Chondrocyte (in vitro differentiated cells): ENCODE data around the gene ZBTB22. TPM values are rescaled to one million over a fixed set of nuclear protein-coding genes. Genes with fewer than 3 reads are reported as not detected.

Experiments used
- DNase-seq: peaks from one replicate; pipeline ENCODE4 v3.0.0; 2021; ENCODE audit warnings: mixed read lengths, low spot score
- H3K27ac Mint-ChIP-seq: one replicate; pipeline ENCODE4 v1.8.0; 2021; ENCODE audit warnings: mild to moderate bottlenecking, moderate library complexity, mixed read lengths; ENCODE audit not compliant: unreplicated experiment
- H3K27me3 Mint-ChIP-seq: 2 replicates; pipeline ENCODE4 v1.8.0; 2021; ENCODE audit warnings: low read depth, mixed read lengths
- H3K36me3 Mint-ChIP-seq: 2 replicates; pipeline ENCODE4 v1.8.0; 2021; ENCODE audit warnings: low read depth, mixed read lengths
- H3K4me1 Mint-ChIP-seq: 2 replicates; pipeline ENCODE4 v1.8.0; 2021; ENCODE audit warnings: low read depth, mild to moderate bottlenecking, mixed read lengths
- H3K4me3 Mint-ChIP-seq: one replicate; pipeline ENCODE4 v1.8.0; 2021; ENCODE audit warnings: mild to moderate bottlenecking, moderate library complexity, mixed read lengths; ENCODE audit not compliant: unreplicated experiment
- H3K9me3 Mint-ChIP-seq: 2 replicates; pipeline ENCODE4 v1.8.0; 2021; ENCODE audit warnings: low read depth, mixed read lengths
- microRNA-seq: library from miRNA; unstranded; fragments of <30 nt; microRNA quantifications from one replicate; pipeline ENCODE4 v1.2.0, GENCODE V29; 2020; ENCODE audit warnings: borderline number of aligned reads
- total RNA-seq: library from RNA; stranded (reverse); gene quantifications from 3 replicates; pipeline ENCODE4 v1.2.1, GENCODE V29; 2021
- TF ChIP-seq, protein P1 (sequence below): fragments of 200-600 bp; sonication (generic); IDR thresholded peaks from 2 replicates; pipeline ENCODE4 v1.5.0; 2021; ENCODE audit warnings: antibody characterized with exemption, mild to moderate bottlenecking, moderate library complexity

ZBTB22 gene
- total RNA-seq, 1 donor from 2014 or later = 22.1 TPM

DNA sequence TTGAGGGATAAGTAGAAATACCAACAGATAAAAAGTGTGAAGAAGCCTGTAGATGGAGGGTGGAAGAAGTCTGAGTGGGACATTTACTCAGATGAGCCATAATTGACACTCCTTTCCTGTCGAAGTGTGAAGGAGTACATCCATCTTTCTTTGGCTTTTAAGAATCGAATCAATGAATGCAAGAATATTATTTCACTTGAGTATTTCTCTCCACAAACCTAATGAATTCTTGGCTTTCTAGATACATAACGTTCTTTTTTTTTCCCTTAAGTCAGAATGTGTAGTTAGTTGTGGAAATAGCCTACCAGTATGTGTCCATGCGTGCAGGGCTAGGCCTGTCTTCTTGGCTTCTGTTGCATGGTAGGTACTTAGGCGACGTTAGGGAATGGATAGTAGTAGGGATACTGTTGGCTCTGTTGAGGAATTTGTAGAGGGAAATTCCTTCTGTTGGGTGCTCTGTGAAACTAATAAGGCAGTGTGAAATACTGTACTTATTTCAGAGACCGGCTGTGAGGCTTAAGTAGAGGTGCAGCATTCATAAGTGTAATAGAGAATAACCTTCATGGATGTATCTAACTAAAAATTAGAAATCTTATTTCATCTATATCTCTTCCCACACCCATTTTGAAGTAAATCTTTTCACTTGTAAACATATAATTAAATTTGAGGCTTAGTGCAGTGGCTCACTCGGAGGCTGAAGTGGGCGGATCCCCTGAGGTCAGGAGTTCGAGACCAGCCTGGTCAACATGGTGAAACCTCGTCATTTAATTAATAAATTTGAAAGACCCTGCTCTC is 44.2 kb downstream of the ZBTB22 start:
- Mint-ChIP-seq H3K27ac (peak overlapping the region; percentile 100), H3K36me3 (peaks cover 25% of the 10 kb centered on the region)
- TF ChIP-seq, protein P1, sequence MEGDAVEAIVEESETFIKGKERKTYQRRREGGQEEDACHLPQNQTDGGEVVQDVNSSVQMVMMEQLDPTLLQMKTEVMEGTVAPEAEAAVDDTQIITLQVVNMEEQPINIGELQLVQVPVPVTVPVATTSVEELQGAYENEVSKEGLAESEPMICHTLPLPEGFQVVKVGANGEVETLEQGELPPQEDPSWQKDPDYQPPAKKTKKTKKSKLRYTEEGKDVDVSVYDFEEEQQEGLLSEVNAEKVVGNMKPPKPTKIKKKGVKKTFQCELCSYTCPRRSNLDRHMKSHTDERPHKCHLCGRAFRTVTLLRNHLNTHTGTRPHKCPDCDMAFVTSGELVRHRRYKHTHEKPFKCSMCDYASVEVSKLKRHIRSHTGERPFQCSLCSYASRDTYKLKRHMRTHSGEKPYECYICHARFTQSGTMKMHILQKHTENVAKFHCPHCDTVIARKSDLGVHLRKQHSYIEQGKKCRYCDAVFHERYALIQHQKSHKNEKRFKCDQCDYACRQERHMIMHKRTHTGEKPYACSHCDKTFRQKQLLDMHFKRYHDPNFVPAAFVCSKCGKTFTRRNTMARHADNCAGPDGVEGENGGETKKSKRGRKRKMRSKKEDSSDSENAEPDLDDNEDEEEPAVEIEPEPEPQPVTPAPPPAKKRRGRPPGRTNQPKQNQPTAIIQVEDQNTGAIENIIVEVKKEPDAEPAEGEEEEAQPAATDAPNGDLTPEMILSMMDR = no peak

DNA sequence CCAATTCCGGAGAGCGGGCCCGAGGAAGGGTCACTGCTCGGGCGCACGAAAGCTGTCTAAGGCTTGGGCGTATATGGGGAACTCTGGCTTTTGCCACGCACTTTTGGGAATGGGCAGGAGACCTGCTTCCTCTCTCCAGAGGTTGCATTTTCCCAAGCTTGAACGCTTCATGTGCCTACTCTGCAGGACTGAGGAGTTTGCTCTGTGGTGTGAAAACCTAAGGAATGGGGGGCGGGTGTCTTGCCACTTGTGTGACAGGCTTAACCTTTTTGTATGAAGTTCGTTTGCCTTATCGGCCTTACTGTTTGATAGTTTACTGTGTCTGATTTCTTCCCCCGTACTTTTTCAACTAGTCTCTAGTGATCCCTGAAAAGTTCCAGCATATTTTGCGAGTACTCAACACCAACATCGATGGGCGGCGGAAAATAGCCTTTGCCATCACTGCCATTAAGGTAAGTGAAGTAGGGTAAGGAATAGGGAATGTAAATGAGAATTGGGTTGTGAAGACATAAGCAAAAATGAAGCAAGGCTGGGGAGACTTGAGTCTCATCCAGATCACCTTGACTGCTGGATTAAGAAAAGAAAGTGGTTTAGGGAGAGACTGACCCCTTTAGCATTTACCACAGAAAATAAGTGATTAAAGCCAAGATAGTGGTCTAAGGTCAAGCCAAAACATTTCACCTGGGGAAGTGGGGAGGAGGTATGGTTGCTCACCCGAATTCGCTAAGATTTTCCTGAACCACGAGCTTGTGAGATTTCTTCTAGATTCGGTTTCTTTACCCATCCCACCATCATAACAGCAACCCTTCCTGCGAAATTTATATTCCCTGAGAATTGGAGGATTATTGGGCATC is 45.0 kb downstream of the ZBTB22 start:
- Mint-ChIP-seq H3K4me1 (peaks cover 63% of the 10 kb centered on the region), H3K36me3 (peaks cover 29% of the 10 kb centered on the region), H3K9me3 (no peaks in the 10 kb centered on the region), H3K27me3 (no peaks in the 10 kb centered on the region), H3K4me3 (peak overlapping the region; percentile 94), H3K27ac (peak overlapping the region; percentile 100)
- no peak for DNase-seq
- TF ChIP-seq, protein P1 = no peak

More for the DNA sequence above, 44.2 kb downstream of the ZBTB22 start:
- Mint-ChIP-seq H3K27me3 (no peaks in the 10 kb centered on the region), H3K4me1 (peaks cover 67% of the 10 kb centered on the region), H3K4me3 (peak overlapping the region; percentile 94), H3K9me3 (no peaks in the 10 kb centered on the region)
- DNase-seq = no peak

DNA sequence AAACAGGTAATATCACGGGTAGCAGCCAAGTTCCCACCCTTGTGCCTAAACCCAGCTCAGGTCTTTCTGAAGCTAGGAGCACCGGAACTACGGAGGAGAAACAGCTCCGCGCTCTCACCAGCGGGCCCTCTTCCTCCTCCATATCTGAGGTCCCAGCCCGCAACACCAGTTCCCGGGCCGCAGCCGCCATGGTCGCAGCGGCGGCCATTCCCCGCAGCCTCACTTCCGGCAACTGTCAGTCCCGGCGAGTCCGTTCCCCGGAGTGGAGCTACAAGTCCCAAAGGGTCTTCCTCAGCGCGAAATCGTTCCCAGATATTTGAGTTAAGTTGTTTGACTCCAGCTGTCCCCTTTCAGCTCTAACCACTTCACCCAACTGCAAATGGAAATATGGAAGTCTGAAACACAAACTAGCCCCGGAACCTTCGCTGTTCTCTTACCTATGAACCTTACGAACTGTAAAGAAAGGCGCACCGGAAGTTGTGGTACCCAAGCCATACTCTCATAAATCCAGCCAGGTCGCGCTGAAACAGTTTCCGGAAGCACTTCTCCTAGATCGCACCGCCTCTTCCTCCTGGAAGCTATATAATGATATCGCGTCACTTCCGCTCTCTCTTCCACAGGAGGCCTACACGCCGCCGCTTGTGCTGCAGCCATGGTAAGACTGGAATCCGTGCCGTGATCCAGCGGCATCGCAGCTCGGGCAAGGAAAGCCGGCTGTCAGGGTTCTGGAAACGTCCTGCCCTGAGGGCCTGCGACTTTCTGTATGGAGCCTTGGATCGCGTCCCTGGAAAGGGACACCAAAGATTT is 45.9 kb downstream of the ZBTB22 start, which contains the start of the genes RPS18 and VPS52:
TSS of gene RPS18 (plus strand) at position 608 of the 807 bp plus-strand sequence. CDS start at position 653, 45 bp downstream.
TSS of gene VPS52 (minus strand) at position 409 of the 807 bp plus-strand sequence. CDS start at position 208, 201 bp downstream.
- no peaks in the 10 kb centered on the region for H3K9me3 Mint-ChIP-seq
- TF ChIP-seq, protein P1 = no peak
- no peak for DNase-seq
- H3K4me1 Mint-ChIP-seq = peaks cover 58% of the 10 kb centered on the region
- H3K36me3 Mint-ChIP-seq = peaks cover 34% of the 10 kb centered on the region
- peak within 1 kb of the TSS; percentile 100 for H3K27ac Mint-ChIP-seq
- no peaks in the 10 kb centered on the region for H3K27me3 Mint-ChIP-seq
- peak within 1 kb of the TSS; percentile 94 for H3K4me3 Mint-ChIP-seq

DNA sequence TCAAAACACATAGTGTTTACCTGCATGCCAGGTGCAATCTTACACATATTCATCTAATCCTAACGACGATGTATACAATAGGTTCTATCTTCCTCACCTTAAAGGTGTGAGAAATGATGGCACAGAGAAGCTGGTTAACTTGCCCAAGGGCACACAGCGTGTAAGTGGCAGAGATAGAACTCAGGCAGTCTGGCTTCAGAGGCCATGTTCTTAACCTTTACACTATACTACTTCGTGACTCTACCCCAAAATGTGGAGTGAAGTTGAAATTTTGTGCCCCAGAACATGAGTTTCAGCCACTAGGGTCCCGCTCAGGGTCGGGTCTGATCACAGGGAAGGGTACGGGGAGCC is 46.5 kb downstream of the ZBTB22 start:
- peaks cover 52% of the 10 kb centered on the region for H3K4me1 Mint-ChIP-seq
- no peaks in the 10 kb centered on the region for H3K27me3 Mint-ChIP-seq

More for the DNA sequence above, 46.5 kb downstream of the ZBTB22 start:
- H3K9me3 Mint-ChIP-seq = no peaks in the 10 kb centered on the region
- TF ChIP-seq, protein P1 = peak; percentile 34
- DNase-seq = no peak
- H3K27ac Mint-ChIP-seq = peak overlapping the region; percentile 100
- H3K36me3 Mint-ChIP-seq = peaks cover 34% of the 10 kb centered on the region
- H3K4me3 Mint-ChIP-seq = peak overlapping the region; percentile 94

Small RNA genes lying within 50 kb of the gene (microRNA-seq; reads per million reads assigned to microRNA genes)
- gene MIR6834 = not detected
- not detected for gene MIR6873

Other genes with a start within 250 kb of the ZBTB22 start
- 0.65 to 1.3 TPM (median 1.2 TPM) in 3 replicates for gene HLA-DPA1, start 244.1 kb downstream of the ZBTB22 start, total RNA-seq
- gene HLA-DPB1, start 241.8 kb downstream of the ZBTB22 start, total RNA-seq = 2.8 to 2.9 TPM (median 2.8 TPM) in 3 replicates
- gene COL11A2, start 125.3 kb downstream of the ZBTB22 start, total RNA-seq = 2.8 to 10.0 TPM (median 10.0 TPM) in 3 replicates
- 45.1 to 51.5 TPM (median 46.5 TPM) in 3 replicates for gene RXRB, start 117.1 kb downstream of the ZBTB22 start, total RNA-seq
- 222 to 238 TPM (median 225 TPM) in 3 replicates for gene SLC39A7, start 116.9 kb downstream of the ZBTB22 start, total RNA-seq
- 0.60 to 2.8 TPM (median 1.1 TPM) in 3 replicates for gene HSD17B8, start 113.1 kb downstream of the ZBTB22 start, total RNA-seq
- 42.8 to 49.7 TPM (median 44.5 TPM) in 3 replicates for gene RING1, start 109.2 kb downstream of the ZBTB22 start, total RNA-seq
- gene VPS52, start 45.9 kb downstream of the ZBTB22 start, total RNA-seq = 35.8 to 49.9 TPM (median 36.0 TPM) in 3 replicates
- 1,578 to 1,963 TPM (median 1,582 TPM) in 3 replicates for gene RPS18, start 45.7 kb downstream of the ZBTB22 start, total RNA-seq
- 6.5 to 9.2 TPM (median 7.3 TPM) in 3 replicates for gene B3GALT4, start 40.6 kb downstream of the ZBTB22 start, total RNA-seq
- gene WDR46, start 28.5 kb downstream of the ZBTB22 start, total RNA-seq = 42.4 to 79.7 TPM (median 48.1 TPM) in 3 replicates
- 25.3 to 35.5 TPM (median 27.8 TPM) in 3 replicates for gene PFDN6, start 28.1 kb downstream of the ZBTB22 start, total RNA-seq
- 39.2 to 54.5 TPM (median 50.5 TPM) in 3 replicates for gene RGL2, start 18.8 kb downstream of the ZBTB22 start, total RNA-seq
- gene TAPBP, start 3.7 kb downstream of the ZBTB22 start, total RNA-seq = 86.2 to 102 TPM (median 88.1 TPM) in 3 replicates
- 26.3 to 27.1 TPM (median 26.4 TPM) in 3 replicates for gene DAXX, start 5.2 kb upstream of the ZBTB22 start, total RNA-seq
- gene KIFC1, start 74.1 kb upstream of the ZBTB22 start, total RNA-seq = 7.4 to 10.4 TPM (median 8.1 TPM) in 3 replicates
- gene PHF1, start 93.3 kb upstream of the ZBTB22 start, total RNA-seq = 39.0 to 43.2 TPM (median 42.7 TPM) in 3 replicates
- 204 to 241 TPM (median 218 TPM) in 3 replicates for gene CUTA, start 100.4 kb upstream of the ZBTB22 start, total RNA-seq
- 24.2 to 32.6 TPM (median 24.7 TPM) in 3 replicates for gene SYNGAP1, start 102.3 kb upstream of the ZBTB22 start, total RNA-seq
- gene ZBTB9, start 136.8 kb upstream of the ZBTB22 start, total RNA-seq = 6.8 to 7.8 TPM (median 7.1 TPM) in 3 replicates